Skin of body (tissue), 2 donors: ENCODE data around the gene CHN1. TPM values are rescaled to one million over a fixed set of nuclear protein-coding genes. Genes with fewer than 3 reads are reported as not detected.

Experiments
- DNase-seq: peaks from one replicate; lab custom pipeline; 2025; lab: John Stamatoyannopoulos, UW
- total RNA-seq: library from RNA; depleted of rRNA; stranded (reverse); fragments of >200 nt; gene quantifications from one replicate; pipeline ENCODE4 v1.2.3, GENCODE V29; 2014

CHN1 gene
- total RNA-seq, 1 donor from 2014 or later: 18.3 TPM

DNA sequence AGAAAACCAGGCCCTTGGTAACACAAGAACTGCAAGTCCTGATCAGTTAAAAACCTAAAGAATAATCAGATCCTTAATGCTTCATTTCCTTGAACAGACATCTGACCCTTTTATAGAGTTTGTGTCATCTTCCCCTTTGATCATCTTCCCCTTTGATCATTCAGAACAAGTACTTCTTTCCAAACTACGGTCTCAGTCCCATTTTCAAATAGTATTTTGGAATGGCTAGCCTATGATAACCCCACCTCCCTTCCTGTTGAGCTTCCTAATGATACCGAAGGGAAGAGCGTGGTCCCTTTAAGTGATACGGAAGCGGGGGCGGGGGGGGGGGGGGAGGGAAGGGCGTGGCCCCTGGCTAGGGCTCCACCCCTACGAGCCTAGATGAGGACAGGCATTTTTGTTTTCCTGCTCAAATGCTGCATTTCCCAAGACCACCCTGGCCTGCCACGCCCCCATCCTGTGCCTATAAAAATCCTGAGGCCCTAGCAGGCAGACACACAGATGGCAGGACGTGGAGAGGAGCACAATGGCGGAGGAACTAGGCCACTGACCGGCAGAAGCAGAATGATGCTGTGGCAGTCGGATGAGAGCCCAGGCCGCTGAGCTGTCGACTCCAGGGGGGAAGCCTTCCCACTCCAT is 216.8 kb downstream of the CHN1 start:
- DNase-seq: peak; percentile 71

DNA sequence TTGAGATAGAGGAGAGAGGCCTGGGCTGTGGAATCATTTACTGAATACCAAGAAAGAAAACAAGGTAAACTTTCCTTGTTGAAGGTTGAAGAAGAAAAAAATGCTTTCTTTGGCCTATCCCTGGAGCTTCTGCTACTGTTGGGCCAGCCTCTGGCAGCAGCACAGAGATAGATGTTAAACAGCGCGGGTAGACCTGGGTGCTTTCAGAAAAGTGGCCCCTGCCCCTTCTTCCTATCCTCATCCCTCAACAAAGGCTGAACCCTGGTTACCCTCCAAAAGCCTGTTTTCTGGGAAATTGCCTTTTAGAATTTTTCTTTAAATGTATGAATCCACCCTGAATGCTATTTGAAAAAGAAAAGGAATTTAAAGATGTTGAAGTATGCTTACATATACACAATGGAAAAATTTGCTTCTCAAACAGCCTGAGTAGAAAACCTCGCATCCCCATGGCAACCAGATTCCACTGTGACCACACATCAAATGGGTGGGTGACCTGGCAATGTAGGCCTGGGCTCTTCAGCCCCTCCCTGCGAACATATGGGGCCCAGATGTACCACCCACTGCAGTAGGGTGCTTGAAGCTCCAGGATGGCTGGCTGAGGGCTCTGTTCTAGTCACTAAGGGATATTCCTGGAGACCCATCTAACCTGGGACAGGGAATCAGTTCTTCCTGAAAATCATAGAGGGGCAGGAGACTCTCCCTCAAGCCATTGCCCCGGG is 217.5 kb downstream of the CHN1 start:
- peak; percentile 97 for DNase-seq

DNA sequence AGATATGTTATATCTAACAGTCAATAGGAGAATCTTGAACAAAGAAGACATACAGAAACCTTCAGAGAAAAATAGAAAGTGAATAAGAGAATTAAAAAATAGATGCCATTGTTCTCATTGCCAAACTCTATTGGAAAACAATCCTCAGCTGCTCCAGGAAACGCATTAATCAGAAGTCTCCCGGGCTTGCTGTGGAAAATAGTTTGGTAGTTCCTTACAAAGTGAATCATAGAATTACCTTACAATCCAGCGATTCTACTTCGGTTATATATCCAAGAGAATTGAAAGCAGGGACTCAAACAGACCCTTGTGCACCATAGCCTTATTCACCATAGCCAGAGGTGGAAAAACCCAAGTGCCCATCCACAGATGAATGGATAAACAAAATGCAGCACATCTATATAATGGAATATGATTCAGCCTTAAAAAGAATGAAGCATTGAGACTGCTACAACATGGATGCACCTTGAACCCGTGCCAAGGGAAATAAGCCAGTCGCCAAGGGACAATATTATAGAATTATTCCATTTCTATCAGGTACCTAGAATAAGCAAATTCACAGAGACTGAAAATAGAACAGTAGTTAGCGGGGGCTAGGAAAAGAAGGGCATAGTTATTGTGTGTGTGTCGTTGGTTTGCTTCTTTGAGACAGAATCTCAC is 219.0 kb downstream of the CHN1 start:
- peak; percentile 60 for DNase-seq

DNA sequence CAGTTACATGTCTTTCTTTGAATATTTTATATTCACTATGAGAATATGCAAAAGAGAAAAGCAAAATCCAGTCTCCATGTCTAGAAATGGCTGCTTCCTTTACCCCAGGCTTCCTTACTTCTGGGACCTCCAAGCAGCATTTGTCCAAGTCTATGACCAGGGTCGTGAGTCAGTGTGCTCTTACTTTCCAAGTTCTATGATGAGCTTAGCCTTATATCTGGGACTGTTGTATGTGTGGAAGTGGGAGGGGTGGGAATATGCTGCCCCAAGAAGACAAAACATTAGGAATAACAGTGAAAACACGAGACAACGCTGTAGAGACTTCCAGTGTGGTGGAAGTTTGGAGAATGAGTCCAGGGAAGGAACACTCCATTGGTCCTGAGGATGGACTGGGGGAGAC is 219.7 kb downstream of the CHN1 start:
- no peak for DNase-seq

DNA sequence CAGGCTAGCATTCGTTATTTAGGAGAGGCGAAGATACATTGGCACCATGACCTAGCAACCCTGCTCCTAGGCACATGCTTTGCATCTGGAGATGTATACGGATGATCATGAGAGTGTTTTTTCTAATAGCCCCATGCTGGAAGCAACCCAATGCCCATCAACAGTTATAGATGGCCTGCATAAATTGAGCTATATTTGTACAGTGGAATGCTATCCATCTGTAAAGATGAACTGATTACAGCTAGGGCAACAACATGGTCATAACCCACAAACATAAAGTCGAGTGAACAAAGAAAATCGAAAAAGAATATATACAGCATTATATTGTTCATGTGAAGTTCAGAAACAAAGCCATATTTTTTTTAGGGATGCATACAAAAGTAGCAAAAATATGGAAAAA is 220.3 kb downstream of the CHN1 start:
- no peak for DNase-seq

DNA sequence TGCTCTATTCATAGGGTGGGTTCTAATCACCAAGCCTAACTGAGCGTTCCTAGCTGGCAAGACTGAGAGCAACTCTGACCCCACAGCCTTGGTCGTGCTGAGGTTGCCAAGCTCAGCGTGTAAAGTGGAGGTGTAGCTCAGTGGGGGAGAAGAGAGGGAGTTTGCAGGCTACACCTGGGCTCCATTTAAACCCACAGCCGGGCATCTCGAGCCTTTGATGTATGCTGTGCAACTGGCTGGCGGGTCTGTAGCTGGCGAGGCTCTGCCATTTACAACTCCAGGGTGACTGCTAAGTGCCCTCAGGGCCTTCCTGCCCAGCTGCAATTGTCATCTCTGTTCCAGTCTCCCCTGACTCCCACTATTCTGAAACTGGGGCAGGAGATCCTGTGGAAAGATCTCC is 220.9 kb downstream of the CHN1 start:
- no peak for DNase-seq

DNA sequence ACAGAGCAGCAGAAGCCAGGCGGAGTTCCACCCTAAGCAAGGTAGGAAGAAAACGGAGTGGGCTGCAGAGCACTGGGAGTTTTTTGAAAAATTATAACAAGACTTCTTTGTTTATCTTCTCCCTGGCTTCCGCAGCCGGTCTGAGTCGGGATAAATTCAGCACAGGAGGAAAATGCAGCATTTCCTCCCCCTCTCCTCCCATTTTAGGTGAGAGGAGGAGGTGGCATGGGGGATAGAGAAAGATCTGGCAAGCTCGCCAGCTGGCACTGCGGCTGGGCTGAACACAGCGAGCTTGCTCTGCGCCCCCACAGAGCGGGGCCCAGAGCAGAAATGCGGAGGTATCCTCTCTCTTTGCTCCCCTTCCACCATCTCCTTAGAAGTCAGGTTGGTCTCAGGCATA is 223.2 kb downstream of the CHN1 start:
- DNase-seq: no peak

DNA sequence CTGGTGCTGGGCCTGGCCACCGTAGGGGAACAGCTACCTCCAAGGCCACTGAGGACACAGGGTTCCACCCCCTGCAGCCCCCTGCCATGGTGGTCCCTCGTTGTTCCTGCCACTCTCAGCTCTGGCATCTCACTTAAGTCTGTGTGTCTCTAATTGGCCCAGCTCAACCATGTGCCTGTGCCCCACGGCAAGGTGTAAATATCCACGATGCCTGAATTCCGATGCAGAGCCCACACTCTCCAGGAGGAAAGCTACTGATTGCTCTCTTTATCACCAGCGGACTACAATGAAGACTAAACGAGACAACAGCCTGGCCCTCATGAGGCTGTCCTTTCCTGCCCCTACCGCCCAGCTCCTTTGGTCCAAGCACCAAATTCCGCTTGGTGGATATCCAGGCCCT is 223.9 kb downstream of the CHN1 start:
- DNase-seq: no peak

DNA sequence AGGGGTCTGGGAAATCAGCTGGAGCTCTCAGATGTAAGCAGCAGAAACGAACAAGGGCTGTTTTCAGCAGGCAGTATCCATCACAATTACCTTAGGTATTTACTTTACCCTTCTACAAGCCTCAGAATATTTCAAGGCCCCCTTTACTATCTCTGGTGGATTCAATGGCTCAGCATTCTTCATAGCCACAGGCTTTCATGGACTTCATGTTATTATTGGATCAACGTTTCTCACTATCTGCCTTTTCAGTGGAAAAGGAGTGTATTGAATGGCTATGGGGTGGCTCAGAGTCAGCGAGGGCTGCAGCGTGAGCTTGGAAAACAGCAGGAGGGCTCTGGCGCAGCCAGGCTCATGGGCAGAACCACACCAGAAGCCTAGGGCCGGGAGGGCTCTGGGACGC is 224.3 kb downstream of the CHN1 start:
- no peak for DNase-seq

DNA sequence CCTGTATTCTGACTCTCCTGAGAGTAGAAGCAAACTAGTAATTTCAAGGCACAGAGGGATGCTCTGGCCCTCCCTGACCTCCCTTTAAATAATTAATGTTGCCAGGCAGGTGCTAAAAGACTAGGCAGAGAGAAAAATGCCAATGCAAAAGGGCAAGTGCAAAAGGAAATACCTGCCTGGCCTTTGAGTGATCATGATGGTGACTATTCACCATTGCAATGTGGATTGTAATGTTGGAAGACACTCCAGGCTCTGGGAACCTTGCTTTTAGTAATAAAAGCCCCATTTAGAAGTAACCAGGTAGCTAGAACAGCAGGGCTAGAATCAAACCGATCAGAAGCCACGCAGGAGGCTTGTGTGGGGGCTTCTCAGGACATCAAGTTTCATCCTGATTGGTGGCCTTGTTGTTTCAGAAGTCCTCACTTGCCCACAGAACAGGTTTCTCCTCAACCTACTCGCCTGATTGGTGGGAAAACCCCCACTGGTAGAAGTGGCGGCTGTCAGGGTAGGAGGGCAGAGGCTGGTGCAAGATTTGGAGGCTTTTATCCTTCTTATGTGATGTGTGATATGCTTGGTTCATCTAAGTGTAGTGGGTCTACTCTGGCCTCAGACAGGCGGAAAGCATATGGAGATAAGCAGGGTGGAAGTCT is 224.9 kb downstream of the CHN1 start:
- no peak for DNase-seq

DNA sequence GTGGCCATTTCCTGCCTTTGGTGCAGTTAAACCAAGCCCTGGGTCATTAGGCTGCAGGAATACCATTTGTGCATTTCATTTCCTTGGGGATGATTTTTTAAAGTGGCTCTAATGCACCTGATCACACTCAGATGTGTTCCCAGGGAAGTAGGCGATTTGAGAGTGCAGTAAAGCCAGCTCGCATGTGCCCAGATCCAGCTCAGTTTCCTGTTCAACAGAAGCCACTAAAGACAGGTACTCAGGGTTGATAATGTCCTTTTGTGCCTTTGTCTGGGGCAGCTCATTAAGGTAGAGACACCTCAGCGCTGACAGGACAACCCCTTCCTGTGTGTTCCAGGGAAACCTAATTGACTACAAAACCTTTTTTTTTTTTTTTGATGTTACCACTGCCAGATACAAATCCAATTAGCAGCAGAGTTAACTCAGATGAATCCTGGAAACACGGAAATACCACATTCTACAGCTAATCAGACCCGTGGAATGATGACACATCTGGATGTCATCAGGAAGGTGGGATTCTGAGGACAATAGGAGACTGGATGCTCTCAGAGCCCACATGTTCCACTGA is 225.7 kb downstream of the CHN1 start:
- DNase-seq: peak; percentile 25

DNA sequence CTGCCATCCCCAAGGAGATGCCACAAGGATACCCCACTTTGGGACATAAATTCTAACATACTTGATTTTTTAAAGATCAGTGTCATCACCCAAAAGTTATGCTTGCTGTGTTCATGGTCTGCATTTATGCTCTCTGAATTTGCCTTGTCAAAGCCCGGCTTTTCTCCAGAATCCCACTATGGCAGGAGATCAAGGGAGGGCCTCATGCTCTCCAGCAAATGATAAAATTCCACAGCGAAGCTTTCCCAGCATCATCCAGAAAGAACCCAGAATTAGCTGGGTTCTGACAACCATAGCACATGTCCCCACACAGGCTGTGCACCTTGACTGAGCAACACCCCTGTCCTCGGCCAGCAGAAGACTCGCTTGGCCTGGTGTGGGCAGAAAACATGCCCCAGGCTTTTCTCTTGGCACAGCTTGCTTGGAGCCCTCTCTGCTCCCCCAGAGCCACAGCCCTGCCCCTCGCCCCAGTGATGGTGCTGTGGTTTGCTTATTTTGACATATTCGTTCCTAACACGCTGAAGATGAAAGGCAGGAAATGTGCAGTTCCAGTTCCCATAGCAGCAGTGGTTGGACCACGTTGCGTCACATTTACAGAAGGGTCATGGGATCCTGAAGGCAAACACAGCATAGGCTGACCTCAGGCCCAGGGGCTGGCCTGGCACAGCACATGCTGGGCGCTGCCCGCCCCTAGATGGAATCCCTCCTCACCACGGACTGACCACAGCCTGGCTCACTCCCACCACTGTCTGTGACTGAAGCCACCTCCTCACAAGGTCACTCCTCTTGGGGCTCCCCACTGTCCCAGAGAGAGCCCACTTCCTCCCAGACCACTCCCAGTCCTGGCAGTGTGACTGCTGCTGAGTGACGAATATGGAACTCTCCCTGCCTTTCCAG is 226.8 kb downstream of the CHN1 start:
- peak; percentile 78 for DNase-seq

DNA sequence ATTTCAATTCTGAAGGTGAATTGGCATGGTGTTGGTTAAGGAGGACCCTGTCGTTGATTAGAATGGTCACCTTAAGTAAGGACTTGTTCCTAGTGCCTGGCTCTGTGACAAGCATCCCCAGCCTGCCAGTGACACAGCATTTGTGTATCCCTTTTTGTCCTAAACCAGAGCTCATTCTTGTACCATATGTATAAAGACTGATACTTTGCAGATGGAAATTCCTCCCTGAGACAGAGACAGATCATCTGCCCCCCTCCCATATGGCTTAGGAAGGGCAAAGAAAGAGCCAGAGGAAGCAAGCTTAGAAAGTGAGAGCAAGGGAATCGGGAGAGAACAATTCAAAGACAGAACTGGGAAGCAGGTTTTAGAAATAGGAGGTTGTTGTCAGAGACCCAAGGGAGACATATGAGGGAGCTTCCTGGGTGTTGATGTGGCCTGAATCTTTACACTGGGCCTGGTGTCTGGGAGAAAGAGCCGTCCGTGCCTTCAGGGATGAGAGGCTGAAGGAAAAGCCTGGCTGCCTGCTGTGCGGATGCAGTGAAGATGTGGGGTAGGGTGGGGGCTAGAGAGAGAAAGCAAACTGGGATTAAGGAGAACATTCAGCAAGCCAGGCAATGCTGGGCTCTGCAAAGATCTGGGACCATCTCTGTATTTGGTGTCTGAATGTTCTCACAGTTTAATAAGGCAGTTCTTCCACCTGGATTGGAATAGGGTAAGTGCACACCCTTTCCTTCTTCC is 227.7 kb downstream of the CHN1 start:
- DNase-seq: peak; percentile 87

DNA sequence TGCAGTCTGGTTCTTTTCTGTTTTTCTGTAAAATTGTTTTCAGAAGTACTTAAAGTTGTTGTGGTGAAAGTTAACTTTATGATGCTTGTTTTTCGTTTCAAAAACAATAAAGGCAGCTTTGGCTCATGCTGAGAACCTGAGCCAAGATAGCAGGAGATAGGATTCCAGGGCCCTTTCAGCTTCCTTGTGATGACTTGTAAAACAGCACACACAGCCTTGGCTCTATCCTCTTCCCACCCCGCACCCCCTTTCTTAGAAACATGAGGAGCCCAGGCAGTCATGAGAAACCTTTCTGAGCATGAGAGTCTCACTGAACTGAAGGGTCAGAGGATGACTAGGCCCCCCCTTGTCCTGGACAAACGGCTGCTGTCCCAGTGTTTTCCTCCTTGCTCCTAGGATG is 228.5 kb downstream of the CHN1 start:
- DNase-seq: no peak

DNA sequence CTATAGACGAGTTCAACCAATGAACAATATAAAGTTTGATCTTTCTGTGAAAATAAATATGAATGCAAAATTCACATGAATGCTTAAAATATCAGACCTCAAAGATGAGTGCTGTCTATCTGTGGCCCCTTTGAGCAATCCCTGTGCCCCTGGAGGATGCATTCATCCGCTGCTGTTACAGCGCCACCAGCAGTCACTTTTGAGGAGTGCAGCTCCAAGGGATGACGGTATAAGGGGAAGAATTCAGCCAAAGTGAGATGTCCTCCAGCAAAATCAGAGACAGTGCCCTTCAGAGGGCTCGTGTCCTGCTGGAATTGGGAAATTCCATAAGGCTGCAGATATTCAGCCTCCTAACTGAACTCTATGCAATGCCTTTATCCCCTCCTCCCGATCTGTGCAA is 229.0 kb downstream of the CHN1 start:
- no peak for DNase-seq

DNA sequence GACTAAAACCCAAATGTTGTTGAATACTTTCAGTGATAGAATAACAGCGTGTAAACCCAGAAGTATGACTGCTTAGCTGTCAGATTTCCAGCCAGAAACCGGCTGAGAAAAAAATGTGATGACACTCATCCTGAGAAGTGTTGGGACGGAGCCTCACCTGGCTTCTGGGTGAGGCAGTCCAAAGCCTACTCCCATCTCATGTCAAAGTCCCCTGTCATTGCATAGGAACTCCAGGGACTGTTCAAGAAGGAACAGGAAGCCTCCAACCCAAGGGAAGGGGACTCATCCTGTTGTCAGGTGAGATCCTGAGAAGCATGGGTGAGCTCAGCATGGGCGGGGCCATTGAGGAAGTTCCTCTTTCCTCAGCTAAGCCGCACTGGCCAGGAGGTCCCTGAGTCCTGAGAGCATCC is 229.6 kb downstream of the CHN1 start:
- DNase-seq: no peak

DNA sequence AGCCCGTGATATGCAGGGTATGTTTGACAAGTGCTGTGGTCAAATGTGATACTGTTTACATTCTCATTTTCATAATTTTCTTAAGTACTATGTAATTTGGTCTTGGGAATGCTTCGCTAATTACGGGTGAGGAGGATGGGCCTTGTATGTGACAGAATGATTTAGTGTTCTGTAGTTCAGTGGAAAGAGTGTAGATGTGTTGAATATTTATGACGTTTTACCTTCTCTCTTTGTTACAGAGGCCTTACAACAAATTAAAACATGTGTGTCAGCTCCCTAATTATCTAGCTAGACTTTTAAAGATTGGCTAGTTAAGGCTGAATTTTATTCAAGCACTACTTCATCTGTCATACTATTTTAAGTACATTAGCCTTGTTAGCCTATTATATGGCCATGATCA is 230.3 kb downstream of the CHN1 start:
- DNase-seq: no peak

DNA sequence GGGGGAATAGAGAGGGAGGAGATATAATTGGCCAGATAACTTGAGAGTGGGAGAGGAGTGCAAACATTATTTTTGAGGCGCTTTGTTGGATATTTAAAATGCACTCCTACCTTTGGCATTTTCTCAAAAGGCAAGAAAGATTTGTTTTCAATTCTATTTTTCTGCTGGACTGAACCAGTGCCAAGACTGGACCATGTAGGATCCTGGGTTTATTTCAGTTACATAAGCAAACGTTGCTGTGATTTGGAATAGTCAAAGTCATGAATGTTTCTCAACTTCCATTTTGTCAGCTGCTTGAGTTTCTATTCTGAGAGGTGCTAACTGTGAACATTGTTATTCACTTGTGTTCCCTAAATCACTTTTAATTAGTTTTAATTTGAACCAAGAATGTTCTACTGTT is 232.0 kb downstream of the CHN1 start:
- DNase-seq: no peak

DNA sequence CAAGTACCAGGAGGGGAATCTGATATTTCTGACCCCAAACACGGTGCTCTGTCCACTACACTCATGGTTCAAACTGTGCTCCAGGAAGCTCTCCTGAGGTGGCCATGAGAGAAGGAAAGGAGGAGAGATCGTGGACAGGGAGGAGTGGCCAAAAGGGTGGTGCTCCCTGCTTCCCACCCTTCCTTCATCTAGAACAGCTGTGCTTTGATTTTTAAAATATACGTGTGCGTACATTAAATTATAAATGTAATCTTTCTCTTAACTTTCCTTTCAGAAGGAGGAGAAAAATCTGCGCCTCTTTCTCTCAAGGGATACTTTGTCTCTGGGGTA is 232.7 kb downstream of the CHN1 start:
- DNase-seq: no peak
